ENCODE data around the gene GNAT2. TPM values are rescaled to one million over a fixed set of nuclear protein-coding genes. Genes with fewer than 3 reads are reported as not detected.
"Not testable (repeated sequence)": the region's sequence is repeated elsewhere in the genome, so short reads cannot be mapped to it uniquely, and the experiment has no call there.

GNAT2 gene
- total RNA-seq, 2 experiments from 2014 or later = not detected

GRCh38 chr1:109664671-109665070 is 45.3 kb upstream of the GNAT2 start:
- Histone ChIP-seq H3K36me3 (ENCODE audit: insufficient read depth, low read length) (no peaks in the 10 kb centered on the region), H3K4me1 (ENCODE audit: insufficient read depth, low read length) (peaks cover 20% of the 10 kb centered on the region), H3K9me3 (ENCODE audit: control insufficient read depth in 1 of 2, insufficient read depth in 1 of 2, low read length in 2 of 2) (no peaks in the 10 kb centered on the region), H3K27ac (ENCODE audit: low read depth in 1 of 2, low read length in 2 of 2) (no peak overlapping the region), H3K4me3 (ENCODE audit: low read length) (no peak overlapping the region), H3K27me3 (ENCODE audit: control insufficient read depth in 1 of 2, insufficient read depth in 2 of 2, low read length in 2 of 2) (no peaks in the 10 kb centered on the region)
- Mint-ChIP-seq H3K27me3 (no peaks in the 10 kb centered on the region), H3K27ac (no peak overlapping the region), H3K36me3 (ENCODE audit: low read depth) (peaks cover 27% of the 10 kb centered on the region), H3K9me3 (no peaks in the 10 kb centered on the region), H3K4me1 (ENCODE audit: low read depth) (peaks cover 17% of the 10 kb centered on the region), H3K4me3 (no peak overlapping the region)
- no peak for TF ChIP-seq CTCF (IDR thresholded peaks at IDR 0.05)
- intact Hi-C loops (cut with DNase I, micrococcal nuclease) = loop anchor here in 1 of 2 experiments (5.0 kb wide), 1 partner anchor 52 kb away; no protein-coding TSS in a partner anchor
- no peak for ATAC-seq (ENCODE audit: poor library complexity)
- CTCF ChIA-PET = no interaction called here
- POLR2A ChIA-PET = no interaction called here
- no peak for DNase-seq

- H3K4me3 Mint-ChIP-seq = no peak overlapping the region
- peak in 1 of 14 experiments; percentile 1 for DNase-seq
- no peaks in the 10 kb centered on the region for H3K27me3 Mint-ChIP-seq
- no peaks in the 10 kb centered on the region for H3K9me3 Mint-ChIP-seq
- no peaks in the 10 kb centered on the region for H3K27me3 ChIP-seq (ENCODE audit: control insufficient read depth in 1 of 2, insufficient read depth in 2 of 2, low read length in 2 of 2)
- H3K36me3 Mint-ChIP-seq (ENCODE audit: low read depth) = peaks cover 44% of the 10 kb centered on the region
- ChIA-PET POLR2A (no interaction called here), CTCF (interaction anchor here (0.9 kb wide), 1 partner anchor 21 kb away, joined by 3 read pairs; no protein-coding TSS in a partner anchor)
- peaks cover 18% of the 10 kb centered on the region for H3K4me1 Mint-ChIP-seq (ENCODE audit: low read depth)
- H3K4me3 ChIP-seq (ENCODE audit: low read length) = no peak overlapping the region
- no peaks in the 10 kb centered on the region for H3K36me3 ChIP-seq (ENCODE audit: insufficient read depth, low read length)
- no peak for TF ChIP-seq CTCF (IDR thresholded peaks at IDR 0.05)
- intact Hi-C loops (cut with DNase I, micrococcal nuclease) = loop anchor here in 1 of 2 experiments (5.0 kb wide), 1 partner anchor 49 kb away; no protein-coding TSS in a partner anchor
- no peak for ATAC-seq (ENCODE audit: poor library complexity)
- peaks cover 4% of the 10 kb centered on the region for H3K4me1 ChIP-seq (ENCODE audit: insufficient read depth, low read length)
- H3K9me3 ChIP-seq (ENCODE audit: control insufficient read depth in 1 of 2, insufficient read depth in 1 of 2, low read length in 2 of 2) = no peaks in the 10 kb centered on the region
- no peak overlapping the region for H3K27ac ChIP-seq (ENCODE audit: low read depth in 1 of 2, low read length in 2 of 2)
- H3K27ac Mint-ChIP-seq = no peak overlapping the region
Observed at GRCh38 chr1:109661391-109661790, 42.0 kb upstream of the GNAT2 start.

- Mint-ChIP-seq H3K36me3 (ENCODE audit: low read depth) (peaks cover 51% of the 10 kb centered on the region), H3K4me1 (ENCODE audit: low read depth) (peaks cover 25% of the 10 kb centered on the region)
- DNase-seq; H3K27ac ChIP-seq (ENCODE audit: low read depth in 1 of 2, low read length in 2 of 2); ATAC-seq (ENCODE audit: poor library complexity); H3K9me3 ChIP-seq (ENCODE audit: control insufficient read depth in 1 of 2, insufficient read depth in 1 of 2, low read length in 2 of 2); H3K27ac Mint-ChIP-seq; H3K4me3 ChIP-seq (ENCODE audit: low read length); H3K36me3 ChIP-seq (ENCODE audit: insufficient read depth, low read length); H3K9me3 Mint-ChIP-seq; CTCF ChIA-PET; H3K4me3 Mint-ChIP-seq; H3K27me3 ChIP-seq (ENCODE audit: control insufficient read depth in 1 of 2, insufficient read depth in 2 of 2, low read length in 2 of 2); POLR2A ChIA-PET; H3K27me3 Mint-ChIP-seq: not testable (repeated sequence)
- intact Hi-C loops (cut with DNase I, micrococcal nuclease) = loop anchor here in 1 of 2 experiments (5.0 kb wide), 1 partner anchor 48 kb away; no protein-coding TSS in a partner anchor
- peaks cover 10% of the 10 kb centered on the region for H3K4me1 ChIP-seq (ENCODE audit: insufficient read depth, low read length)
Observed at GRCh38 chr1:109660691-109661026, 41.2 kb upstream of the GNAT2 start.
